Mesothelial cell of epicardium (in vitro differentiated cells): ENCODE data around the gene NPB. TPM values are rescaled to one million over a fixed set of nuclear protein-coding genes. Genes with fewer than 3 reads are reported as not detected.
A peak's percentile ranks its signal among the peaks of the same experiment; 100 is the strongest.

Experiments
- DNase-seq, 2 experiments: peaks; one replicate each; pipeline ENCODE4 v3.0.0; 2021; ENCODE audit warnings: low spot score in 2 of 2; ENCODE audit not compliant: unreplicated experiment in 2 of 2
- H3K27ac Mint-ChIP-seq: 2 replicates; pipeline ENCODE4 v1.8.0; 2021; ENCODE audit warnings: mixed read lengths
- H3K27me3 Mint-ChIP-seq: 2 replicates; pipeline ENCODE4 v1.8.0; 2021; ENCODE audit warnings: low read depth, mixed read lengths
- H3K36me3 Mint-ChIP-seq: 2 replicates; pipeline ENCODE4 v1.8.0; 2021; ENCODE audit warnings: mixed read lengths
- H3K4me1 Mint-ChIP-seq: 2 replicates; pipeline ENCODE4 v1.8.0; 2021; ENCODE audit warnings: mixed read lengths
- H3K4me3 Mint-ChIP-seq: 2 replicates; pipeline ENCODE4 v1.8.0; 2021; ENCODE audit warnings: mild to moderate bottlenecking, moderate library complexity, mixed read lengths
- H3K9me3 Mint-ChIP-seq: 2 replicates; pipeline ENCODE4 v1.8.0; 2021; ENCODE audit warnings: mixed read lengths
- CTCF ChIP-seq: fragments of 200-600 bp; sonication (generic); IDR thresholded peaks from one replicate; pipeline ENCODE4 v1.5.0; 2021; ENCODE audit warnings: antibody characterized with exemption; ENCODE audit not compliant: unreplicated experiment
- total RNA-seq: library from RNA; stranded (reverse); gene quantifications from 3 replicates; pipeline ENCODE4 v1.2.1, GENCODE V29; 2021

The NPB gene
- total RNA-seq, 1 donor from 2014 or later, result 1.7 TPM

GRCh38 chr17:81947189-81947588 lies 45.2 kb downstream of the NPB start, which contains the start of gene MYADML2:
Gene MYADML2, minus strand, starts transcription at chr17:81947233. Its CDS starts 5,492 bp downstream, at chr17:81941741.
- no peak for TF ChIP-seq CTCF
- no peaks in the 10 kb centered on the region for H3K36me3 Mint-ChIP-seq
- no peak within 1 kb of the TSS for H3K4me3 Mint-ChIP-seq
- H3K4me1 Mint-ChIP-seq, result no peaks in the 10 kb centered on the region
- no peaks in the 10 kb centered on the region for H3K9me3 Mint-ChIP-seq
- no peak for DNase-seq
- no peak within 1 kb of the TSS for H3K27ac Mint-ChIP-seq
- peaks cover 13% of the 10 kb centered on the region for H3K27me3 Mint-ChIP-seq

- Mint-ChIP-seq H3K27me3 (peaks cover 10% of the 10 kb centered on the region), H3K4me3 (no peak overlapping the region), H3K4me1 (no peaks in the 10 kb centered on the region), H3K36me3 (no peaks in the 10 kb centered on the region), H3K9me3 (no peaks in the 10 kb centered on the region), H3K27ac (no peak overlapping the region)
- DNase-seq, result peak in 1 of 2 experiments; percentile 38
- no peak for TF ChIP-seq CTCF
Measured at GRCh38 chr17:81948635-81949378, 46.8 kb downstream of the NPB start.

GRCh38 chr17:81950501-81950900 lies 48.5 kb downstream of the NPB start:
- Mint-ChIP-seq H3K4me3 (no peak overlapping the region), H3K36me3 (no peaks in the 10 kb centered on the region), H3K9me3 (no peaks in the 10 kb centered on the region), H3K27me3 (peaks cover 6% of the 10 kb centered on the region), H3K27ac (no peak overlapping the region), H3K4me1 (no peaks in the 10 kb centered on the region)
- no peak for DNase-seq
- TF ChIP-seq CTCF, result no peak

- TF ChIP-seq CTCF, result no peak
- no peak for DNase-seq
- no peak overlapping the region for H3K4me3 Mint-ChIP-seq
- H3K27ac Mint-ChIP-seq, result no peak overlapping the region
- H3K27me3 Mint-ChIP-seq, result peaks cover 6% of the 10 kb centered on the region
- H3K36me3 Mint-ChIP-seq, result no peaks in the 10 kb centered on the region
- H3K9me3 Mint-ChIP-seq, result no peaks in the 10 kb centered on the region
- H3K4me1 Mint-ChIP-seq, result peaks cover 2% of the 10 kb centered on the region
Measured at GRCh38 chr17:81951785-81952684, 50.0 kb downstream of the NPB start.

Other genes with a start within 250 kb of the NPB start
- 0.59 to 1.4 TPM (median 1.00 TPM) in 3 replicates for gene PDE6G, start 245.7 kb upstream of the NPB start, total RNA-seq
- gene OXLD1, start 235.6 kb upstream of the NPB start, total RNA-seq, result 23.9 to 26.5 TPM (median 25.7 TPM) in 3 replicates
- 16.3 to 19.6 TPM (median 17.5 TPM) in 3 replicates for gene CCDC137, start 235.5 kb upstream of the NPB start, total RNA-seq
- 42.8 to 44.7 TPM (median 44.5 TPM) in 3 replicates for gene ARL16, start 218.4 kb upstream of the NPB start, total RNA-seq
- gene HGS, start 218.2 kb upstream of the NPB start, total RNA-seq, result 114 to 122 TPM (median 119 TPM) in 3 replicates
- gene MRPL12, start 198.9 kb upstream of the NPB start, total RNA-seq, result 53.9 to 56.7 TPM (median 54.1 TPM) in 3 replicates
- gene SLC25A10, start 190.0 kb upstream of the NPB start, total RNA-seq, result 13.2 to 15.7 TPM (median 15.2 TPM) in 3 replicates
- gene GCGR, start 98.1 kb upstream of the NPB start, total RNA-seq, result 0.18 to 0.74 TPM (median 0.66 TPM) in 3 replicates
- 96.2 to 104 TPM (median 103 TPM) in 3 replicates for gene MCRIP1, start 68.9 kb upstream of the NPB start, total RNA-seq
- gene PPP1R27, start 67.2 kb upstream of the NPB start, total RNA-seq, result 0.35 TPM in 1 of 3 replicates, not detected in the others
- 405 to 433 TPM (median 421 TPM) in 3 replicates for gene P4HB, start 41.7 kb upstream of the NPB start, total RNA-seq
- 258 to 275 TPM (median 268 TPM) in 3 replicates for gene ARHGDIA, start 30.9 kb upstream of the NPB start, total RNA-seq
- 78.5 to 86.1 TPM (median 79.5 TPM) in 3 replicates for gene ALYREF, start 10.7 kb upstream of the NPB start, total RNA-seq
- gene ANAPC11, start 10.5 kb upstream of the NPB start, total RNA-seq, result 103 to 115 TPM (median 108 TPM) in 3 replicates
- 16.8 to 20.5 TPM (median 17.5 TPM) in 3 replicates for gene PCYT2, start 9.2 kb downstream of the NPB start, total RNA-seq
- 18.9 to 22.6 TPM (median 21.3 TPM) in 3 replicates for gene SIRT7, start 15.9 kb downstream of the NPB start, total RNA-seq
- 23.6 to 25.5 TPM (median 24.1 TPM) in 3 replicates for gene MAFG, start 25.5 kb downstream of the NPB start, total RNA-seq
- gene PYCR1, start 35.1 kb downstream of the NPB start, total RNA-seq, result 91.0 to 108 TPM (median 102 TPM) in 3 replicates
- not detected in 3 replicates for gene MYADML2, start 45.0 kb downstream of the NPB start, total RNA-seq
- gene NOTUM, start 58.9 kb downstream of the NPB start, total RNA-seq, result 5.9 to 8.2 TPM (median 6.5 TPM) in 3 replicates
- gene ASPSCR1, start 75.4 kb downstream of the NPB start, total RNA-seq, result 50.5 to 53.0 TPM (median 51.4 TPM) in 3 replicates
- 40.0 to 45.5 TPM (median 40.6 TPM) in 3 replicates for gene CENPX, start 120.6 kb downstream of the NPB start, total RNA-seq
- gene LRRC45, start 121.1 kb downstream of the NPB start, total RNA-seq, result 16.9 to 18.5 TPM (median 17.9 TPM) in 3 replicates
- gene RAC3, start 129.4 kb downstream of the NPB start, total RNA-seq, result 32.6 to 34.6 TPM (median 33.6 TPM) in 3 replicates
- gene DCXR, start 135.5 kb downstream of the NPB start, total RNA-seq, result 73.5 to 80.2 TPM (median 77.6 TPM) in 3 replicates
- gene RFNG, start 149.6 kb downstream of the NPB start, total RNA-seq, result 53.8 to 57.3 TPM (median 55.6 TPM) in 3 replicates
- 104 to 113 TPM (median 105 TPM) in 3 replicates for gene GPS1, start 149.7 kb downstream of the NPB start, total RNA-seq
- gene DUS1L, start 163.6 kb downstream of the NPB start, total RNA-seq, result 87.3 to 94.9 TPM (median 87.9 TPM) in 3 replicates
- 227 to 230 TPM (median 229 TPM) in 3 replicates for gene FASN, start 196.0 kb downstream of the NPB start, total RNA-seq